ENCODE measurements around the gene SCP2.
A peak's percentile ranks its signal among the peaks of the same experiment; 100 is the strongest.
"Not testable (repeated sequence)": the region's sequence is repeated elsewhere in the genome, so short reads cannot be mapped to it uniquely, and the experiment has no call there.

Gene SCP2

DNA sequence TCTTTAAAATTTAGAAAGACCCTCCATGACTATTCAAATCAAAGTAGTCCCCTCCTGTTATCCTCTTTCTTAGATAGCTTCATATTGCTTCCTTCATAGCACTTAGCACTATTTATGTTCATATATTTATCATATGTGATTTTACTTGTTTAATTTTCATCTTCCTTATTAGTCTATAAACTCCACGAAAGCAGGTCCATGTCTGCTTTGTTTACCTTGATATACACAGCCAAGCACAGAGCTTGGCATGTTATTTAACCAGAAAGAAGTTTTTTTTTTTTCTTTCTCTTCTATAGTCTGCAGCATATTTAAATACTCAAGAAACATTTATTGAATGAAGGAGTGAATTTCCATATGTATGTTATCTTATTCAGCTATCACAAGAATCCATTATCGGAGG, 36.0 kb downstream of the SCP2 start:
- no peak for DNase-seq

DNA sequence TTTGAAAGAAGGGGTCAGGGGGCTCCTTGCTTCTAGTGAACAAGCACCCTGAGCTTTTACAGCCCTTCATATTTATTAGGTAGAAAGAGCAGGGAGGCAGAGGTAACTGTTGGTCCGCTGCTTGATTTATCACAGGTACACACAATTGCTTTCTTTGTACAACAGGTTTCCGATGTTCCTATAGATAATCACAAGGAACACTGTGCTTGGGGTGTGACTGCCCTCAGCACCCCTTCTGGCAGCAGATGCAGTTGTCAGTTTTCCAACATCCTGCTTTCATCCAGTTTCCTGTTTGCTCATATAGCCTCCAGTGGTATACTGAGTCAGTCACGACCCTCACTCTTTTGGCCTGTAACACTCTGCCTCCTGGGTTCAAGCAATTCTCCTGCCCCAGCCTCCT, 40.6 kb downstream of the SCP2 start:
- no peak for DNase-seq

DNA sequence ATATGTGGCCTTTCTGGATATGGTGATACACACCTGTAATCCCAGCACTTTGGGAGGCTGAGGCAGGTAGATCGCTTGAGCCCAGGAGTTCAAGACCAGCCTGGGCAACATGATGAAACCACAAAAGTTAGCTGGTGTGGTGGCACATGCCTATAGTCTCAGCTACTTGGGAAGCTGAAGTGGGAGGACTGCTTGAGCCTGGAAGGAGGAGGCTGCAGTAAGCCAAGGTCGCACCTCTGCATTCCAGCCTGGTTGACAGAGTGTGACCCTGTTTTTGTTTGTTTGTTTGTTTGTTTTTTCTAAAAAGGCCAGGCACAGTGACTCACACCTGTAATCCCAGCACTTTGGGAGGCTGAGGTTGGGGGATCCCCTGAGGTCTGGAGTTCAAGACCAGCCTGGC, 42.2 kb downstream of the SCP2 start:
- DNase-seq: not testable (repeated sequence)

DNA sequence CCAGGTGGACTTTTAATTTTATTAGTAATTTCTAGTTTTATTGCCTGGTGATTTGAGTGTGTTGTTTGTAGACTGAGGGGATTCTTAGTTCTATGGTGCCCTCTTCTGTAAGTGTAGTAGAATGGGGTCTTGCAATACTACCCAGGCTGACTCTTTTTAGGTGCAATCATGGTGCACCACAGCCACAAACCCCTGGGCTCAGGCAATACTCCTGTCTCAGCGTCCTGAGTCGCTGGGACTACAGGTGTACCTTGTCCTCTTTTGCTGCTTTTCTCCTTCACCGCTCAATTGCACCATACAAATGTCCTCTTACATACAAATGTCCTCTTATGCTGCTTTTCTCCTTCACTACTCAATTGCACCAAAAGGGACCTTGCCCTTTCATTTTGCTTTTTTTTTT, 43.1 kb downstream of the SCP2 start:
- DNase-seq: peak; percentile 3

DNA sequence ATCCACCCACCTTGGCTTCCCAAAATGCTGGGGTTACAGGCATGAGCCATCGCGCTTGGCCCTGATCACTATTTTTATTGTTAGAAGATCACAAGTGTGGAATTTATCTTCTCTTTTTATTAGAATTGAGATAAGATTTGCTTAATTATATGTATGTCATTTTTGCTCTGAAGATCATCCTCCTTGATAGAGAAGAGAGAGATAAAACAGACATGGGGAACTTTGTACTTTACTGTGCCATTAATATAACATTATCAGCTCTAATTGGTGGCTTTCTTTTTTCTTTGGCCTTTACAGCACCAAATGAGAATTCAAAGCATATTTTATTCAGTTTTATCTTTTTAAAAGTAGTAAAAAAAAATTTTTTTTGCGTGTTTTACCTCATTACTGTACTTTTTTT, 46.8 kb downstream of the SCP2 start:
- no peak for DNase-seq

DNA sequence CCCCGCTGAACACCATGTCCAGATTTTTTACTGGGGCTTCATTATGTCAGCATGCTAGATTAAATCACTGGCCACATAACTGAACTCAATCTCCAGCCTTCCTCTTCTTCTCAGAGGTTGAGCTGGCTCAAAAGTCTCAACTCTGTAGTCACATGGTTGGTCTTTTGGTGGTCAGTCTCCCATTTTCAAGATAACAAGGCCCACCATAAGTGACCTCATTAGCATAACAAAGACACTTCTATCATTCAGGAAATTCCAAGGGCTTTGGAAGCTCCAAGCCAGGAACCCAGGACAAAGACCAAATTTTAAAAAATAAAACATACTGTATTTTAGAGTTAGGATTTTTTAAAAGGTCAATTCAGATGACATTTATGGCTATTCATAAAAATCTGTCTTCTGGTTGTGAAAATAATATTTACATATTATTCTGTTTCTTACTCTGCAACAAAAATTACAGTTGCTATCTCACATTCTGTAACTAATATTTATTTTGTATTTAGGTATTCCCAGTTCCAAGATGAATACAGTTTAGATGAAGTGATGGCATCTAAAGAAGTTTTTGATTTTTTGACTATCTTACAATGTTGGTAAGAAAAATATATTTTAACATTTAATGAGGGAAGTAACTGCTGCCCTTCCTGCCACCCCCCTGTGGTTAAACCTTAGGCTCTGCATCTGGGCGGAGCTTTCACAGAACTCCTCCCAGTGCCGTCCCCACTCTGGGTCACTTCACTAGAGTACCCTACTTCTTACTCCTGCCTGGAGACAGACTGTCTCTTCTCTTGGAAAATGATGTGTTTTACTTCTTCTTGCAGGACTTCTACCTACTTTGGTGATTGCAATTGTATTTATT, 49.3 kb downstream of the SCP2 start:
- no peak for DNase-seq

DNA sequence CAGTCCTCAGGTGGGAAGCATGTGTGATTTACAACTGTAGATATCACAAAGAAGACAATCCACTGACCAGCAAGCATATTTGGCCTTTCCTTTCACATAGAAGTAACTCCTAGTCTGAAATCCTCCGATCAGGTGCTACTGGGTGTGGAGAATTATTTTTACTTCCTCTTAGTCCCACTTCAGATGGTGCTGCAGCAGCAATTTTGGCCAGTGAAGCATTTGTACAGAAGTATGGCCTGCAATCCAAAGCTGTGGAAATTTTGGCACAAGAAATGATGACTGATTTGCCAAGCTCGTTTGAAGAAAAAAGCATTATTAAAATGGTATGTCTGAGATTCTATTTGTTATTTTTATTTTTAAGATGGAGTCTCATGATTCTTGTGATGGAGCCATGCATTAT, 51.0 kb downstream of the SCP2 start:
- no peak for DNase-seq

DNA sequence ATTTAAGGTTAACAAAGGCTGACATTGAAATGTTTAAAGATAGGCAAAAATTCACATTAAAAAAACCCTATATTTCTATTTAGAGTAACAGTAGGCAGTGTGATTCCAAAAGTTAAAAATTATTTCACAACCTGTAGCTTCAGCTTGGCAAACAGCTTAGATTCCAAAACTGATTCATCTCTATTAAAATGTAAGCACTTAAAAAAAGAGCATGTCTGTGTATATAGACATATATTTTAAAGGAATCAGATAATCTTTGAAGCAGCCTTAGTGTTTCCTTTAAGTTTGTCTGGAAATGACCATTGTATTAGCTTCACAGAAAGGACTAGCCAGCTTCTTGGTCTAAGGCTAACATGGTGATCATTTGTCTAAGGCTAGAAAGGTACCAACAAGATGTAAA, 65.7 kb downstream of the SCP2 start:
- DNase-seq: not testable (repeated sequence)

DNA sequence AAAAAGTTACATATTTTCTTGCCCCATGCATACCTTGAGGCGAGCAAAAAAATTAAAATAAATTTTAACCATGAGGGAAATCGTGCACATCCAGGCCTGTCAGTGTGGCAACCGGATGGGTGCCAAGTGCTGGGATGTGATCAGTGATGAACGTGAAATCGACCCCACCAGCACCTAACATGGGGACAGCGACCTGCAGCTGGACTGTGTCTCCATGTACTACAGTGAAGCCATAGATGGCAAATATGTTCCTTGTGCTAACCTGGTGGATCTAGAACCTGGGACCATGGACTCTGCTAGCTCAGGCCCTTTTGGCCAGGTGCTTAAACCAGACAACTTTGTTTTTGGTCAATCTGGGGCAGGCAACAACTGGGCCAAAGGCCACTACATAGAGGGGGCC, 67.6 kb downstream of the SCP2 start:
- no peak for DNase-seq

DNA sequence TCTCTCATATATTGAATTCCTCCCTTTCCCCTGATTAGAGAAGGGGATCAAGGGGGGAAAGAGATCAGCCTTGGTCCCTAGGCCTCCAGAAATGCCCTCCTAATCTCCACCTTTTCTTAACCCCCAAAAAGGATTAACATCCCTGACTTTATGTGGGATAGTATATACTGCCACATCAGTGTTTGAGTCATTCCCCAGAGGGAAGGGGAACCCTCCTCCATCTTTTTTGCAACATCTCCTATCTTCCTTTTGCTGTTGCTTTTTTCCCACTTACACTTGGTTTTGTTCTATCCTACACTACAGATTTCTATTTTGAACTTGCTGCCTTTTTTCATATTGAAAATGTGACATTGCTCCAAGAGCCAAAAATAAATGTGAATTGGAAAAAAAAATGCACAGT, 69.6 kb downstream of the SCP2 start:
- no peak for DNase-seq

DNA sequence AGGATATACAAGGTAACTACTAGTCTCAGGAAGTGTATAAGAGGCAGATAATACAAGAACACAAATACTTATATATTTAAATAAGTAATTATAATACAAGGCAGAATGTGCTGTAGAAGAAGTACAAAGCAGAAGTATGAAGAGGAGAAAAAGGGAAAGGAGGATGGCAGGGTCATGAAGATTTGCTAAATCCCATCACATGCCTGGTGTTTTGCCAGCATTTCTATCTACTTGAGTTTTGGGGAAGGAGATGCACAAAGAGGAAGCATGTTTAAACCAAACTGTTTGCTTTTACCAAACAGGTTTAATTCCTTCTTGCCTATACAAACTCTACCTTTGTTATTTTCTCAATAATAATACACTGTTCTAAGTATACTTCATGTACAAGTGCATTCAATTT, 74.1 kb downstream of the SCP2 start:
- DNase-seq: no peak

DNA sequence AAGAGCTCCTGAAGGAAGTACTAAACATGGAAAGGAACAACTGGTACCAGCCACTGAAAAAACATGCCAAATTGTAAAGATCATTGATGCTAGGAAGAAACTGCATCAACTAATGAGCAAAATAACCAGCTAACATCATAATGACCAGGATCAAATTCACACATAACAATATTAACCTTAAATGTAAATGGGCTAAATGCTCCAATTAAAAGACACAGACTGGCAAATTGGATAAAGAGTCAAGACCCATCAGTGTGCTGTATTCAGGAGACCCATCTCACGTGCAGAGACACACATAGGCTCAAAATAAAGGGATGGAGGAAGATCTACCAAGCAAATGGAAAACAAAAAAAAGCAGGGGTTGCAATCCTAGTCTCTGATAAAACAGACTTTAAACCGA, 79.5 kb downstream of the SCP2 start:
- DNase-seq: not testable (repeated sequence)

DNA sequence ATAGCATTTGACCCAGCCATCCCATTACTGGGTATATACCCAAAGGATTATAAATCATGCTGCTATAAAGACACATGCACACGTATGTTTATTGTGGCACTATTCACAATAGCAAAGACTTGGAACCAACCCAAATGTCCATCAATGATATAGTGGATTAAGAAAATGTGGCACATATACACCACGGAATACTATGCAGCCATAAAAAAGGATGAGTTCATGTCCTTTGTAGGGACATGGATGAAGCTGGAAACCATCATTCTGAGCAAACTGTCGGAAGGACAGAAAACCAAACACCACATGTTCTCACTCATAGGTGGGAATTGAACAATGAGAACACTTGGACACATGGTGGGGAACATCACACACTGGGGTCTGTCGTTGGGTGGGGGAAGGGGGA, 83.2 kb downstream of the SCP2 start:
- DNase-seq: not testable (repeated sequence)

DNA sequence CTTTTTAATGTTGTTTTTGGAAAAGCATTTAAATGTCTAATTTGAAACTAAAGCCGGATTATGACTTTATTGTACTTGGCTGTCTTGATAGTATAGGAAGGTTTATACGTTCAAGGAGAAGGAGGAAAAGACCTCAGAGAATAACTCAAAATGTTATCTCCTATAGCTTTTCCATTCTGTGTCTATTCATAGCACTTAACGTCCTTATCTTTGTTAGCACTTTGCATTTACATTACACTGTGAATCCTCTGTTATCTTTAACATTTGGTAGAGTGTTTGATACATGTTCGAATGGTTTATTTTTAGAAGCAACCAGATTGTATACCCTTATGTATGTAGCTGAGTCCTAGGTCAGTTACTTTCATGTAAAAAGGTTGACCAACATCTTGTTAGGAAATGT, 84.1 kb downstream of the SCP2 start:
- no peak for DNase-seq

DNA sequence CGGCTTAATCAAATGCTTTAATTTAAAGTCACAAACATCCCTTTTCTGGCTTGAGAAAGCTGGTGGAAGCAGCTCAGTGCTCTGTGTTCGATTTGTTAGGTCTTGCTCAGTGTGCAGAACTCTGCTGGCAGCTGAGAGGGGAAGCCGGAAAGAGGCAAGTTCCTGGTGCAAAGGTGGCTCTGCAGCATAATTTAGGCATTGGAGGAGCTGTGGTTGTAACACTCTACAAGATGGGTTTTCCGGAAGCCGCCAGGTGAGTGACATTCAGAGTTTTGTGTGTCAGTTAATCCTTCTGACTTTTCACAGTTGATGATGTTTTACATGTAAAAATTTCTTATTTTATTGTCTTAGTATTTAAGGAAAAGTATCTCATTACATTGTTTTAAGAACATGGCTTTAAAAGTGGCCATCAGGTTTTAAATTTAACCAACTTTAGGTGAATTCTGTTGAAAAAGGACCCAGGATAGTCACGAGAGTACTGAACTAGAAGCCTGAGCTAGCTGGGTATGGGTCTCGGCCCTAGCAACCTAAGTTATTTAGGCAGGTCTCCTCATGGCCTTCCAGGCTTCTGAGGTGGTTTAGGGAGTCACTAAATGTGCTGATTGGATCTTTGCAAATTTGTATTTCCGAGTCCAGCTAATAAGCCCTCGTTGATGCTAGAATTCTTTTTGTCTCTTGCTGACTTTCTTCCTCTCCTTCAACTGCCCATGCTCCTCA, 87.9 kb downstream of the SCP2 start:
- DNase-seq: peak; percentile 57

DNA sequence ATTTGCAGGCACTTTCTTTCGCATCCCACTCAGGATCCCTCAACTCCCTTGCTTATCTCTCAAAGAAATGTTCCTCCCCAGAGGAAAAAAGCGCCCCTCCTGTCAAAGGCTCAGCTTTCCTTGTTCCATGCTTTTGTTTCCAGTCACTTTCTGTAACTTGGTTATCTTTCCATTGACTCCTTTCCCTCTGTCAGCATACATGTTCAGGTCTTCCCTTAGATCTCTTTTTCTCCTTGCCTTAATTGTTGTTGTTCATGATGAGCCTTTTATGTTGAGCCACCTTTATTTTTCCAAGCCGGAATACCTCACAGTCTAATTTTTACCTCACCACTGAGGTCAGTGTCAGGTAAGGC, 88.4 kb downstream of the SCP2 start:
- peak; percentile 11 for DNase-seq

DNA sequence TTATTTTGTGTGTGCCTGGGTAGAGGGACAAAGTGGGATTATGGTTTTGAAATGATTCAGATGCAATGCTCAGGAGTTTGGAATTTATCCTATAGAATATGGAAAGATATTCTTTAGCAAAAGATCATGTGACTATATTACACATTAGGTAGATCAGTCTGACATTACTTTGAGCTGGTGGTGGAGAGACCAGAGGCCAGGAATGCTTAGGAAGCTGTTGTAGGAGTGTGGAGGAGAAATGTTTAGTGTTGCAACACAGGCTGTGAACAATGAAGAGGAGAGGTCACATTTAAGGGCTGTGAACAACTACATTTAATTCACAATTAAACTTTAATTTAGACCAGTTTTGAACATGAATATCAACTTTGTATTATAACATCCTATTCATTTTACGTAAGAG, 89.6 kb downstream of the SCP2 start:
- DNase-seq: no peak

DNA sequence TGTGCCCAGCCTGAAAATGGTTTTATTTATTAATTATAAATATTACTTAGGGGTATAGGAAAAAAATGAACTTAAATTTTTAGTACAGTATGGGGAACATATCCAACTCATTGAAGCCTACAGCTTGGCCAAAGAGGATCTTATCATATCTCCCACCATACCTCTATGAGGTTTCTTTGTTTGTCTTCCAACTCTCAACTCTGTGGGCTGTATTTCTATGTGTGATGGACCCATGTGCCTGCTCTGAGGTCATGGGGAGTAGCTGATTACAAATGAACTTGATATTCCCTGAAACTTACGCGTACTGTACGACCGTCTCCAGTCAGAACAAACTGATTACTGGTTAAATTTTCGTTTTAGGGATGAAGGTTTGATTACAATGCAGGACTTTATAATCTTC, 93.5 kb downstream of the SCP2 start:
- DNase-seq: no peak

DNA sequence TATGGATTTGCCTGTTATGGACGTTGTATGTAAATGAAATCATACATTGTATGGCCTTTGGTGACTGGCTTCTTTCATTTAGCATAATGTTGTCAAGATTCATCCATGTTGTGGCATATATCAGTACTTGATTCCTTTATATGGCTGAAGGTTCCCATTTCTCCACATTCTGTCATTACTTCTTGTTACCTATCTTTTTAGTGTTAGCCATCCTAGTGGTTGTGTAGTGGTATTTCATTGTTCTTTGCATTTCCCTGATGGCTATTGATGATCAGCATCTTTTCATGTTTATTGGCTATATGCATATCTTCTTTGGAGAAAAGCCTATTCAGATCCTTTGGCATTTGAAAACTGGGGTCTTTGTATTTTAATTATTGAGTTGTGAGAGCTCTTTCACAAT, 95.1 kb downstream of the SCP2 start:
- no peak for DNase-seq

DNA sequence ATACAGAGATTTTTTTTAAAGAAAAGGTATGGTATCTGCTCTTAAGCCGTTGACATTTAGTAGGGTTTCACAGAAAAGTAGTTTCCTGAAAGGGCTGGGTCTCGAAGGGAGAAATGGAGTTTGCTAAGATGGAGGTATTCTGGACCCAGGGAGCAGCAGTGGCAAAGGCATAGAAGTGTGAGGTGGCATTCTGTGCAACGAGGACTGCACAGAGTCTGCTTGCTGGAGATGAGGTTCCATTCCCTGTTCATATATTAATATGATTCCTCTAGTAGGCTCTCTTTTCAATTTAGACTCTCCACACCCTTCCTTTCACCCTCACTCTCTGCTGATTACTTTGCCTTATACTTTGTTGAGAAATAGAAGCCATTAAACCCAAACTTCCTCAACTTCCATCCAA, 96.5 kb downstream of the SCP2 start:
- DNase-seq: no peak

DNA sequence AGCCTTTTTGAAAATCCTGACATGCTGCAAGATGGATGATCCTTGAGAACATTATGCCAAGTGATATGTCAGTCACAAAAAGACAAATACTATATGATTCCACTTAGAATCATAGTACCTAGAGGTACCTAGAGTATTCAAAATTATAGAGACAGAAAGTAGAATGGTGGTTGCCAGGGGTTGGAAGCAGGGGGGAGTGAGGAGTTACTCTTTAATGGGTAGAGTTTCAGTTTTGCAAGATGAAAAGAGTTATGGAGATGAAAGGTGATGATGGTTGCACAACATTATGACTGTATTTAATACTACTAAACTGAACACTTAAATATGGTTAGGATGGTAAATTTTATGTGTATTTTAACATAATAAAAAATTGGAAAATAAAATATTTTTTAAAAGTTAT, 97.0 kb downstream of the SCP2 start:
- DNase-seq: no peak

DNA sequence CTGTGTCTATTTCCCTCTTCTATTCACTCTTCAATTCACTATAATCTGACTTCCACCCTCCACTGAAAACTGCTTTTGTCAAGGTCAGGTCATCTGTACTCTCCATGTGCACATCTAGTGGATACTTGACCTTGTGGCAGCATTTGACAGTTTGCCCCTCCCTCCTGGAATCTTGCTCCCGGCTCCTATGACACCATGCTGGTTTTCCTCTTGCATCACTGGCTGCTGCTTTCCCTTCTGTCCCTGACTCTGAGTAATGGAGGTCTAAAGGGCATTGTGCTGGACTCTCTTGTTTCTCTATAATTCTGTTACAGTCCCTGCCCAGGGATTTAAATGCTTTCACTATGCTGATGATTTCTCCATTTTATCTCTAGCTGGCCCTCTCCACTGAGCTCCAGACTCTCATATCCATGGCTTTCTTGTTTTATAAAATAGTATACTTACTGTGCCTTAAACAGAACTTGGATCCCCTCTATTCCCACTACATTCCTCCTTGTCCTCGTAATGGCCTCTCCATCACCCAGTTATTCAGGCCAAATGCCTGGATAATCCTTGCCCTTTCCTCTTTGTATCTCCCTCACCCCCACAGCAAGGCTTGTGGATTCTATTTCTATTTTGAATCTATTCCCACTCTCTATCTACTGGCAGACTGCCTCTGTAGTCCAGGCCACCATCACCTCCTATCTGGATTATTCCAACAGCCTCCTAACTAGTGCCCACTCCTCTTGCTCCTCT, 98.1 kb downstream of the SCP2 start:
- DNase-seq: no peak

DNA sequence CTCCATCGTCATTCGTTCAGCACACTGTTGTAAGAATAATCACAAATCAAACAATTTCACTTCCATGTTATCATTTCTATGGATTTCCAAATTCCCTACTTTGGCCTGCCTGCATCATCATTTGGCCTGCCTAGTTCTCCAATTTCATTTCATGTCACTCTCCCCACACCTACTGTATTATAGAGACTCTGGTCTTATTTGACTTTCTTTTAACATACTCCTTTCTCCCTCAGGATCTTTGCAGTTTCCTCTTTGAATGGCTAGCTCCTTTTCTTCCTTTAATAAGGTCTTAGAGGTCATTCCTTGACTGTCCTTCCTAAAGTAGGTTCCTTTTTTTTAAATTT, 98.7 kb downstream of the SCP2 start:
- DNase-seq: no peak

DNA sequence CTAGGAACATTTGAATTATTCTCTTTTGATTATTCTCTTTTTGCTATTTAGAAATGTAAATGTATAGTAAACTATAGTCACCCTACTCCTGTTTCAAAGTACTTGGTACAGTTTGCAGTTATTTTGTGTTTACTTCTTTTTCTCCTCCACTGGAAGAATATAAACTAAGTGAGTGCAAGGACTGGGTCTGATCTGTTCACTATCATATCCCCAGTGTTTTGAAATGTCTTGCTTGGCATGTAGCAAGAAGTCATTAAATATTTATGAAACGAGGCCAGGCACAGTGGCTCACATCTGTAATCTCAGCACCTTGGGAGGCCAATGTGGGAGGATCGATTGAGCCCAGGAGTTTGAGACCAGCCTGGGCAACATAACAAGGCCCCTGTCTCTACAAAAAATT, 99.2 kb downstream of the SCP2 start:
- no peak for DNase-seq

Measured in right kidney (tissue), 1 donor.